ENCODE measurements around the gene HADHA. TPM values are rescaled to one million over a fixed set of nuclear protein-coding genes. Genes with fewer than 3 reads are reported as not detected.
"Not testable (repeated sequence)": the region's sequence is repeated elsewhere in the genome, so short reads cannot be mapped to it uniquely, and the experiment has no call there.

Gene HADHA
- polyA plus RNA-seq (ENCODE audit: insufficient read length), result 211 TPM

DNA sequence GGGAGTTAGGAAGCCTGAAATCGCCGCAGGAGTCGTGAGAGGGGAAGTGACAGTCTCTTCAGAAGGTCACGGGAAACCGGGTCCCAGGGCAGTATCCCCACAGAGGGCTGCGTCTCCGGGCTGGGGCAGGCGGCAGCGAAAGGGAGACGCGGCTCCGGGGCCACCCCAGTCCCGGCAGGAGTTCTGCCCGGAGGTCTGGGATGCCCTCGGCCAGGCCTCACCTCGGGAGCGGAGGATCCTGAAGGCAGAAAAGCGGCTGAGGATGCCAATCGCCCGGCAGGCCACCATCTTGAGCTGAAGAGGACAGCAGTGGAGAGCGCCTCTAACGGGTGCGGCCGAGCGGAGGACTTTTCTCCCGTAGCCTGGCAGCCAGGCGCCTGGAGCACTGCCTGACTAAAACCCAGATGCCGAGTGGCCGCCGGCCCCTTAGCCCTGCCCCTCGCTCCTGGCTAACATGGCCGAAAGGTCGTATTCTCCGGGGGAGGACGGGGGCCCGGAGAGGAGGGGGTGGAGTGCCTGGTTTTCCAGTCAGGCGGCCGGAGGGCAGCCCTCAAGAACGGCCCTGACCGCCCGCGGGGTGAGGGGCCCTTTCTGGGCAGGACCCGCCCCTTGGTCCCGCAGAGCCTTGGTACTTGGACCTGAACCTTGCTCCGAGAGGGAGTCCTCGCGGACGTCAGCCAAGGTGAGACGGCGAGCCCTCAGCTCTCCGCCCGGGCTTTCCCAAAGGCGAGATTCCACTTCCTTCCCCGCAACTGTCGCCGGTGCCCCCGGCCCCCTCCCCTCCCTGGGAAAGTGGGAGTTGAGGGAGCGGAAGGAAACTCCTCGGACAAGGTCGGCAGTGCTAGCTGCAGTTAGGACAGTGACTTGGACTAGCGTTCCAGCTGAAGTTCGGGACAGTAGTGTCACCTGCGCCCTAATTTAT is at the start of gene HADHA, which contains the start of gene HADHB:
HADHA (minus strand) TSS at position 324 of the 922 bp plus-strand sequence; CDS start at position 288, 36 bp downstream.
HADHB (plus strand) TSS at position 631 of the 922 bp plus-strand sequence. CDS start 9,316 bp downstream, outside the sequence.
- DNase-seq, result peak; percentile 91

DNA sequence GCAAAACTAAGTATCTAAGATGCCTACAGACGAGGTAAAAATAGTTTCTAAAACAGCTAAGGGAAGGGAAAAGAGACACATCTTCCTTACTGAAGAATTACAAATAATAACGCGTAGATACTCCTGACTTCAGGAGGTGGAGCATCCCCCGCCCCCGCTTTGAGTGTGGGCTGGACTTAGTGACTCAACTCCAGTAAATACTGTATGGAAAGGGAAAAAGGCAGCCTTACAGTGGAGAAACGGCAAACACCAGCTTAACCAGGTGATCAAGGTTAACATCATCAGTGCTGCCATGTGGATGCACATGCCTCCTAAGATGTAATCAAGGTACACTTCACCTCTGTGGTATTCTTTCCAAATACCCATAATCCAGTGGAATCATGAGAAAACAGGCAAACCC is 48.2 kb upstream of the HADHA start:
- DNase-seq, result no peak

DNA sequence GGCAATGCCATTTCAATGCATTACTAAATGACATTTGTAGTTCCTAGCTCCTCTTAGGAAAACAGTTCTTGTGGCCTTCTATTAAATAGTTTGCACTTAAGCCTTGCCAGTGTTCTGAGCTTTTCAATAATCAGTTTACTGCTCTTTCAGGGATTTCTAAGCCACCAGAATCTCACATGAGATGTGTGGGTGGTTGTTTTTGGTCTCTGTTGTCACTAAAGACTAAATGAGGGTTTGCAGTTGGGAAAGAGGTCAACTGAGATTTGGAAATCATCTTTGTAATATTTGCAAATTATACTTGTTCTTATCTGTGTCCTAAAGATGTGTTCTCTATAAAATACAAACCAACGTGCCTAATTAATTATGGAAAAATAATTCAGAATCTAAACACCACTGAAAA is 45.6 kb upstream of the HADHA start:
- DNase-seq, result no peak

DNA sequence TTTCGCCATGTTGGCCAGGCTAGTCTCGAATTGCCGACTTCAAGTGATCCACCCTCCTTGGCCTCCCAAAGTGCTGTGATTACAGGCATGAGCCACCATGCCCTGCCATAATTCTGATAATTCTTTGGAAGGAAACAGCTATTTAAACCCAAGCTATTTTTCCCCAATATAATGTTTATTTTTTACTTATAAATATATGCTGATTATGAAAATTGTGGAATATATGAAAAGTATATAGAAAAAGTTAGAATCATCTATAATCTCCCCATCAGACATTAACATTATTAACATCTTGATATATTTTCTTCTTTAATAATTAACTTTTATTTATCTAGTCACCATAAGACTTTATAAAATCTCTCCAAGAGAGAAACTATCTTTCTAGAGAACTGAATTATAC is 41.5 kb upstream of the HADHA start:
- DNase-seq, result no peak

- DNase-seq, result no peak
Measured at GRCh38 chr2:26284132-26284531, 39.7 kb upstream of the HADHA start.

DNA sequence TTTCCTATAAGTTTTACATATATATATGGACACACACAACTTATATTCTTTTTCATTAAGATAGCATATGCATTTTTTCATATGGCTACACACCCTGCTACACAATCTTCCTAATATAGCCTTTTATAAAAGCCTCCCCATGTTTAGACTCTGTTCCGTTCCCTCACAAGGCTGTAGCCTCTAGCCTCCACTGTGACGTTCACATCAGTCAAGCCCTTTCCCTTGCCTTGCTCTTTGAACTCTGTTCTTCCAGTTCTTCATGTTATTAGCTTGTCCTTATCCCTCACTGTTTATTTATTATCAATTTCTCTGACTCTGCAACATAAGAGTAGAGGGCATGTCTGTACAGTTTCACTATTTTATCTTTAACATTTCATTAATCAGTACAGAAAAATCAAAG is 39.2 kb upstream of the HADHA start:
- DNase-seq, result no peak

- no peak for DNase-seq
Measured at GRCh38 chr2:26281226-26281625, 36.8 kb upstream of the HADHA start.

- DNase-seq, result no peak
Measured at GRCh38 chr2:26279886-26280285, 35.5 kb upstream of the HADHA start.

DNA sequence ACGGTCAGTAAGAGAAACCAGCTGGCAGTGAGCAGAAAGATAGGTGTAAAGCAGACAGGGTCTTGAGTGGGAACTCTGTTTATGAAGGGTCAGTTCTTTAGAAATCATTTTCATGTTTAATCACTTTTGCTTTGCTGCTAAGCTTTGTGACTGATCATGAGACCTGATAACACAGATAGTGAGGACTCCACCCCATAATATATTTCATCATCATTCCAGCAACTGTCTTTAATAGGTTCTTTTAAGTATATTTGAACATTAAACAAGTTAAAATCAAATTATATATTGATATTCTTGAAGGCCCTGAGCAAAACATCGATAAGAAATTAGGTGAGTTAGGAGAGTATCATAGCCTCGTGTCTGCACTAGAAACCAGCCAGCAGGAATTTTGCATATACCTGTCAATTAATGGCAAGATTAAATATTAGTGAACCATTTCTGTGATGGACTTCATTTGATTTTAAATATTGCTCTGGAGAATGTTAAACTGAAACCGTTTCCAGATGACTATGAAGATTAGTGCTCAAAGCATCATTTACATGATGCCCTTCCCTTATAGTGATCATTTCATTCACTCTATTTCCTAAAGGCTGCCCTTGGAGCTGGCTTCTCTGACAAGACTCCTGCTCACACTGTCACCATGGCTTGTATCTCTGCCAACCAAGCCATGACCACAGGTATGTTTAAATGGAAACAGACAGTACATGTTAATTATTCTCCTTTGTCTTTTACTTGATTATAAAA is 32.2 kb upstream of the HADHA start:
- no peak for DNase-seq

DNA sequence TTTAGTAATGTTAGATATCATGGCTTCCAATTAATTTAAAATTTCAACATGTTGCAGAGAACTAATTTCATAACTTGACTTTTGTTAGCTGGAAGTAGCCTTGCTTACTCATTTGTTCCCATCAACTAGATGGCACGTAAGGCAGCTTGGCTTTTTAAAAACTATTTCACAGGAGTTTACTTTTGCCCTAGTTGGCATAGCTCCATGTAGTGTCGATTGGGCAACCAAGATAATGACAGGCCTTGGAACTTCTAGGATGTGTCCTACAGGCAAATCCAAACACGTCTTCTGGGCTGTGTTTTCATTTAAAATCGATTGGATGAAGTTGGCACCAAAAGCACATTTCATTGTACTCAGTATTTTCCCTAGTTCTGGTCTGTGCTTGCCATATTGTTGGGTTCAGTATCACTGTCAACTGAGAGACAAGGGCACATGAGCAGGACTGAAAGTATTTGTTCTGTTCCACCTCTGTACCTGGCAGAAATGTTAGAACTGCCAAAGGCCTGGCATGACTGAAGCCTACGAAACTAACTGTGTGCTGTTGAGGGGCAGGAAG is 29.7 kb upstream of the HADHA start:
- DNase-seq, result no peak

- DNase-seq, result no peak
Measured at GRCh38 chr2:26273501-26273900, 29.1 kb upstream of the HADHA start.

GRCh38 chr2:26270373-26270772 is 25.9 kb upstream of the HADHA start:
- no peak for DNase-seq

DNA sequence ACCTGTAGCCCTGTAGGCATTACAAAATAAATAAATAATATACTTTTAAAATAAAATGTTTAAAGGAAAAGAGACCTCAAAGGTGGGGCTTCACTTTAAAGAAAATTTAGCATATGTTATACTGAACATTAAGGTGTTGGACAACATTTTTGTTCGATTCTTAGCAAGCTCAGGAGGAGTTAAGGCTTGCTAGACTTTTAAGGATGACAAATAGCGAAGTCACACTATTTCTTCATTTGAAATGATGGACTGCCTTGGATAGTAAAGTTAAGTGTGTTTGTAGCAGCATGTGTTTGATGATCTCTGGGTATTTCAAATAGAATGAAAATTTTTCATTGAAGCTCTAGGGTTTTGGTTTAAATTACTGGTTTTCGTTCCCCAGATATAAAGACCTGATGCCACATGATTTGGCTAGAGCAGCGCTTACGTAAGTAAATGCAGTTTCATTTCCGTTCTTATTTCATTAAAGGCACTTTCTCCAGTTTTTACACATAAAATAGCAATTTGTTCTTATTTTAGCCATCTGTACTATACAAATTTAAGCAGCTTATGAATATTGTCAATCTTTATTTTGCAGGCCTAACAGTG is 25.2 kb upstream of the HADHA start:
- no peak for DNase-seq

GRCh38 chr2:26268670-26269385 is 24.4 kb upstream of the HADHA start:
- not testable (repeated sequence) for DNase-seq

DNA sequence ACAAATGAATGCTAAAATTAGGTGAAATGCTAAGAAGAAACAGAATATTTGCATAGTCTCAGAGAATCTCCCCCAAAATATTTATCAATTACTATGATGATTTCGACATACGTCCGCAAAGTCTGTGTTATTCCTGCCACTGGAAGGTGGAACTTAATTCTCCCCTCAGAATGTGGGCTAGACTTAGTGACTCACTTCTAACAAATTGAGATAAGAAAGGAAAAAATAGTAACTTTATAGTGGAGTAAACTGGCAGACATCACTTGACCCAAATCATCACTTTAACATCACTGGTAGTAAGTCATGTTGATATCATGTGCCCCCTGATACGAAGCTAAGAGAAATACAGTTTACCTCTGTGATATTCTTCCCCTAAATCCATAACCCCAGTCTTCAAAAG is 23.8 kb upstream of the HADHA start:
- DNase-seq, result no peak

DNA sequence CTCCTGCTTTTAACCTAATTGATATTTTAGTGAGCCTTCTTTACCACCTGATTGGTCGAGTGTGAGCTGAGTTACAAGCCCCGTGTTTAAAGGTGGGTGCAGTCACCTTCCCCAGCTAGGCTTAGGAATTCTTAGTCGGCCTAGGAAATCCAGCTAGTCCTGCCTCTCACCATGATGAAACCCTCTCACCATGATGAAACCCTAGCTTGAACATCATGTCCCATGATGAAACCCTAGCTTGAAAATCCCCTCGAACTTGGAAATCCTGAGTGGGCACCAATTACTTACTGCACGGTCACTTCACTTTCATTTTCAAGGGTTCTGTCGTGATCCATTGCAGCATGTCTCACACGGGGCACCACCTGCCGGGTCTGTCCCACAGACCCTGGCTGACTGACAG is 14.4 kb upstream of the HADHA start:
- DNase-seq, result not testable (repeated sequence)

- no peak for DNase-seq
Measured at GRCh38 chr2:26255759-26256384, 11.4 kb upstream of the HADHA start.

DNA sequence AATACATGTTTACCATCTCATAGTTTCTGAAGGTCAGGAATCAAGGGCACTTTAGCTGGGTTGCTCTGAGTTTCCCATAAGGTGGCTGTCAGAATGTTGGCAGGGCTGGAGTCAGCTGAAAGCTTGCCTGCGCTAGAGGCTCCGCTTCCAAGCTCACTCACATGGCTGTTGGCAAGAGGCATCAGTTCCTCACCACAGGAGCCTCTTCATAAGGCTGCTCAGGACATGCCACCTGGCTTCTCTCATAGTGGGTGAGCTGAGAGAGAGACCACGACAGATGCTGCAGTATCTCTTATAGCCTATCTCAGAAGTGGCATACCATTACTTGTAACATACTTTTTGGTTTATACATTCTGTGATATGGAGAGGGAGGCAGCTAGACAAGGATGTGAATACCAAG is 7.5 kb upstream of the HADHA start:
- DNase-seq, result peak; percentile 7

DNA sequence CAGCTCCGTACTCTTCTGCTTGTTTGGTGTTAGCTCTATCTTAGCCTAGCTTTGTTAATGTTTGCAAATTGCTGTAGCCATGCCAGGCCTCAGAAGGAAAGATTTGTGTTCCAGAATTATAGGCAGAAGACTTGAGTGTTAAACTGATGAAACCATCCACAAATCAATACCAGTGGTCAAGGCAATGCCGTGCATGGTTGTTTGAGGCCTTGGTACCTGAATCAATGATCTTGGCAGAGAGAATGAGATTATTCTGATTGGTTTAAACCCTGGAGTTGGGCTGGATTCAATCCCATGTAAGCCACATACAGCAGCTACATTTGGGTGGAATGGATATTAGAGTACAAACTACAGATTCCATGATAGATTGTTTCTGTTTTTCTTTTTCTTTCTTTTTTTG is 5.2 kb upstream of the HADHA start:
- DNase-seq, result no peak

- DNase-seq, result no peak
Measured at GRCh38 chr2:26246818-26247217, 2.4 kb upstream of the HADHA start.

DNA sequence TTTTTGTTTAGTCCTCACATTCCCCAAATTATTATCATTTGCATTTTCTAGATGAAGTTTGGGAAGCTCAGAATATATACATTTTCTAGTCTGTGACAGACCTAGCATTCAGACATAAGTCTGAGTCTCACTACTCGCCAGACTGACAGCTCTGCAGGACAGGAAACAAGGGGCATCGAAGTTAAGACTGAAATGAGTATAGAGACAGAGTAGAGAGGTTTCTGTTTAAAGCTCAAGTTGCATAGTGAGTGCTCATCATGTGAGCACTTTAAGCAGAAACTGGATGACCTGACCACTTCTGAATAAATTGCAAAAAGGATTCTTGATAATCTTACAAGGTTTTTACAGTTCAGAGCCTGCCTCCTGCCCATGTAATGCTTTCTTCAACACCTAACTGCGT is 1.4 kb upstream of the HADHA start:
- DNase-seq, result no peak
